Limb (tissue), 2 donors: ENCODE results near the gene THAP12.
"Not testable (repeated sequence)": the region's sequence is repeated elsewhere in the genome, so short reads cannot be mapped to it uniquely, and the experiment has no call there.

Experiments used
- DNase-seq, 2 donors: peaks; one replicate each; pipeline ENCODE4 v3.0.0-alpha.2; 2016; ENCODE audit errors: extremely low spot score in 2 of 2

The THAP12 gene

GRCh38 chr11:76327202-76327601 lies 53.7 kb downstream of the THAP12 start:
- DNase-seq: no peak

- DNase-seq: no peak
These were observed 55.7 kb downstream of the THAP12 start for GRCh38 chr11:76325185-76325584.

GRCh38 chr11:76323804-76324203 lies 57.1 kb downstream of the THAP12 start:
- no peak for DNase-seq

- DNase-seq: not testable (repeated sequence)
These were observed 57.6 kb downstream of the THAP12 start for GRCh38 chr11:76323375-76323774.

GRCh38 chr11:76322942-76323341 lies 58.0 kb downstream of the THAP12 start:
- DNase-seq: no peak

- no peak for DNase-seq
These were observed 58.4 kb downstream of the THAP12 start for GRCh38 chr11:76322540-76322939.

- no peak for DNase-seq
These were observed 59.0 kb downstream of the THAP12 start for GRCh38 chr11:76321820-76322524.

- DNase-seq: no peak
These were observed 59.6 kb downstream of the THAP12 start for GRCh38 chr11:76321340-76321739.

- DNase-seq: no peak
These were observed 60.0 kb downstream of the THAP12 start for GRCh38 chr11:76320929-76321328.

- not testable (repeated sequence) for DNase-seq
These were observed 61.1 kb downstream of the THAP12 start for GRCh38 chr11:76319798-76320197.

- DNase-seq: peak; percentile 55 to 86
These were observed 62.1 kb downstream of the THAP12 start for GRCh38 chr11:76318744-76319384.

GRCh38 chr11:76317296-76317695 lies 63.6 kb downstream of the THAP12 start:
- no peak for DNase-seq

- no peak for DNase-seq
These were observed 64.2 kb downstream of the THAP12 start for GRCh38 chr11:76316726-76317125.

GRCh38 chr11:76315182-76315853 lies 65.6 kb downstream of the THAP12 start:
- no peak for DNase-seq

GRCh38 chr11:76314741-76315090 lies 66.2 kb downstream of the THAP12 start:
- no peak for DNase-seq

- DNase-seq: no peak
These were observed 66.8 kb downstream of the THAP12 start for GRCh38 chr11:76313913-76314740.

GRCh38 chr11:76313271-76313670 lies 67.7 kb downstream of the THAP12 start:
- no peak for DNase-seq

- no peak for DNase-seq
These were observed 69.9 kb downstream of the THAP12 start for GRCh38 chr11:76310832-76311595.

- DNase-seq: no peak
These were observed 72.8 kb downstream of the THAP12 start for GRCh38 chr11:76307978-76308747.

GRCh38 chr11:76307396-76307795 lies 73.5 kb downstream of the THAP12 start:
- DNase-seq: no peak
